Prostate gland (tissue), 2 donors: ENCODE data around the gene KSR2. TPM values are rescaled to one million over a fixed set of nuclear protein-coding genes. Genes with fewer than 3 reads are reported as not detected.

Experiments
- DNase-seq: peaks from one replicate; pipeline ENCODE4 v3.0.0-alpha.2; 2019; ENCODE audit warnings: low spot score
- H3K27ac ChIP-seq, 2 donors: fragments of 200-600 bp; sonication (generic); 2 replicates each; pipeline ENCODE4 v1.5.1; 2017 to 2019
- H3K27me3 ChIP-seq: fragments of 200-600 bp; sonication (generic); replicated peaks from 2 replicates; pipeline ENCODE4 v1.5.1; 2019; ENCODE audit not compliant: insufficient read depth
- H3K36me3 ChIP-seq, 2 donors: fragments of 200-600 bp; sonication (generic); 1 replicate in 1 of 2; 2 replicates in 1 of 2; pipeline versions ENCODE4 v1.5.1 to v1.8.1; 2017 to 2019
- H3K4me1 ChIP-seq: fragments of 200-600 bp; sonication (generic); replicated peaks from 2 replicates; pipeline ENCODE4 v1.5.1; 2019
- H3K4me3 ChIP-seq, 2 donors: fragments of 200-600 bp; sonication (generic); 2 replicates each; pipeline ENCODE4 v1.5.1; 2017 to 2019
- H3K9me3 ChIP-seq: fragments of 200-600 bp; sonication (generic); 2 replicates; pipeline ENCODE4 v1.5.1; 2017
- POLR2A ChIP-seq: fragments of 450-650 bp; IDR thresholded peaks from one replicate; pipeline ENCODE4 v1.6.1; 2016; ENCODE audit warnings: antibody characterized with exemption, mild to moderate bottlenecking
- POLR2AphosphoS5 ChIP-seq: sonication (generic); formaldehyde crosslinking; IDR thresholded peaks from one replicate; pipeline ENCODE4 v1.6.1; 2017; ENCODE audit warnings: antibody characterized with exemption
- WGBS: methylation state at CpG from one replicate; pipeline ENCODE4 v1.1.5; 2018; 5-methylcytosine and 5-hydroxymethylcytosine counted together
- intact Hi-C: fragments of 100-400 bp; cut with DNase I; formaldehyde crosslinking; loops from one replicate; pipeline ENCODE4 v1.14.2; 2022
- total RNA-seq, 2 donors: library from RNA; depleted of rRNA; stranded (reverse); fragments of >200 nt; gene quantifications; one replicate each; pipeline ENCODE4 v1.1.0, GENCODE V29; 2016
- TF ChIP-seq, protein P1 (sequence below), 4 experiments: fragments of 200-600 bp in 2 of 4; fragments of 450-650 bp in 2 of 4; sonication (generic) in 2 of 4; IDR thresholded peaks; 1 replicate in 3 of 4; 2 replicates in 1 of 4; pipeline ENCODE4 v1.5.1; 2016 to 2019; ENCODE audit warnings: antibody characterized with exemption in 4 of 4, mild to moderate bottlenecking in 2 of 4, moderate library complexity in 2 of 4

Gene KSR2
- total RNA-seq, 2 donors from 2014 or later = 1.0 to 1.7 TPM

DNA sequence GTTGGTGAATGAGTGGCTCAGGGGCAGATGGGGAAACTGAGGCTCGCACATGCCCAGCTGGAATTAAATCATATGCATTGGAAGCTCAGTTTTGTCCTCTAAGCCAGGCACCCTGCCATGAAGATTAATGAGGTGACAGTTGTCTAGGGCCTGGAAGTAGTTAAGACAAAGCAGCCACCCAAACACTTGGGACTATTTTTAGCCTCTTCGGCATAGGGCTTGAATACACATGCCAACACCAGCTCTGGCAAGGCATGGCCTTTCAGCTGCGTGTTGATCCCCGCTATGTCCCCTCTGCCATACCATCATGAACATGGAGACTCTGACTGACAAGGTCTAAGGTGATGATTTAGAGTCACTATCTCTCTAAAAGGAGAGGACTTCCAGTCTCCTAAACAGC is 250.2 kb downstream of the KSR2 start:
- no peaks in the 10 kb centered on the region for H3K27me3 ChIP-seq
- intact Hi-C loops = no loop called here
- H3K9me3 ChIP-seq = no peaks in the 10 kb centered on the region
- 69% methylated on average over 4 of the region's 4 CpGs for WGBS
- TF ChIP-seq POLR2A (no peak), POLR2AphosphoS5 (no peak)
- TF ChIP-seq, protein P1, sequence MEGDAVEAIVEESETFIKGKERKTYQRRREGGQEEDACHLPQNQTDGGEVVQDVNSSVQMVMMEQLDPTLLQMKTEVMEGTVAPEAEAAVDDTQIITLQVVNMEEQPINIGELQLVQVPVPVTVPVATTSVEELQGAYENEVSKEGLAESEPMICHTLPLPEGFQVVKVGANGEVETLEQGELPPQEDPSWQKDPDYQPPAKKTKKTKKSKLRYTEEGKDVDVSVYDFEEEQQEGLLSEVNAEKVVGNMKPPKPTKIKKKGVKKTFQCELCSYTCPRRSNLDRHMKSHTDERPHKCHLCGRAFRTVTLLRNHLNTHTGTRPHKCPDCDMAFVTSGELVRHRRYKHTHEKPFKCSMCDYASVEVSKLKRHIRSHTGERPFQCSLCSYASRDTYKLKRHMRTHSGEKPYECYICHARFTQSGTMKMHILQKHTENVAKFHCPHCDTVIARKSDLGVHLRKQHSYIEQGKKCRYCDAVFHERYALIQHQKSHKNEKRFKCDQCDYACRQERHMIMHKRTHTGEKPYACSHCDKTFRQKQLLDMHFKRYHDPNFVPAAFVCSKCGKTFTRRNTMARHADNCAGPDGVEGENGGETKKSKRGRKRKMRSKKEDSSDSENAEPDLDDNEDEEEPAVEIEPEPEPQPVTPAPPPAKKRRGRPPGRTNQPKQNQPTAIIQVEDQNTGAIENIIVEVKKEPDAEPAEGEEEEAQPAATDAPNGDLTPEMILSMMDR (IDR thresholded peaks at IDR 0.05) = no peak
- no peak overlapping the region for H3K4me3 ChIP-seq
- no peaks in the 10 kb centered on the region for H3K36me3 ChIP-seq
- DNase-seq = no peak
- no peaks in the 10 kb centered on the region for H3K4me1 ChIP-seq
- no peak overlapping the region for H3K27ac ChIP-seq

- DNase-seq = no peak
- no peaks in the 10 kb centered on the region for H3K27me3 ChIP-seq
- TF ChIP-seq, protein P1 (IDR thresholded peaks at IDR 0.05) = no peak
- TF ChIP-seq POLR2A (no peak), POLR2AphosphoS5 (no peak)
- no peaks in the 10 kb centered on the region for H3K4me1 ChIP-seq
- no peak overlapping the region for H3K27ac ChIP-seq
- intact Hi-C loops = no loop called here
- no peak overlapping the region for H3K4me3 ChIP-seq
- 68% methylated on average over 1 of the region's 1 CpG for WGBS
- H3K9me3 ChIP-seq = no peaks in the 10 kb centered on the region
- H3K36me3 ChIP-seq = no peaks in the 10 kb centered on the region
Measured at GRCh38 chr12:117718141-117718540, 250.6 kb downstream of the KSR2 start.

GRCh38 chr12:117714203-117714602 is 254.6 kb downstream of the KSR2 start:
- no peaks in the 10 kb centered on the region for H3K4me1 ChIP-seq
- H3K9me3 ChIP-seq = no peaks in the 10 kb centered on the region
- H3K36me3 ChIP-seq = no peaks in the 10 kb centered on the region
- no peak for DNase-seq
- TF ChIP-seq POLR2A (no peak), POLR2AphosphoS5 (no peak)
- TF ChIP-seq, protein P1 (IDR thresholded peaks at IDR 0.05) = no peak
- intact Hi-C loops = no loop called here
- 54% methylated on average over 4 of the region's 4 CpGs for WGBS
- H3K27me3 ChIP-seq = no peaks in the 10 kb centered on the region
- H3K27ac ChIP-seq = no peak overlapping the region
- H3K4me3 ChIP-seq = no peak overlapping the region

GRCh38 chr12:117710121-117710520 is 258.7 kb downstream of the KSR2 start:
- H3K27ac ChIP-seq = no peak overlapping the region
- intact Hi-C loops = no loop called here
- no peaks in the 10 kb centered on the region for H3K9me3 ChIP-seq
- TF ChIP-seq, protein P1 (IDR thresholded peaks at IDR 0.05) = no peak
- TF ChIP-seq POLR2A (no peak), POLR2AphosphoS5 (no peak)
- H3K4me1 ChIP-seq = no peaks in the 10 kb centered on the region
- no peaks in the 10 kb centered on the region for H3K36me3 ChIP-seq
- H3K4me3 ChIP-seq = no peak overlapping the region
- no peak for DNase-seq
- no peaks in the 10 kb centered on the region for H3K27me3 ChIP-seq
- WGBS = 84% methylated on average over 9 of the region's 9 CpGs

GRCh38 chr12:117707861-117708260 is 260.9 kb downstream of the KSR2 start:
- no peak overlapping the region for H3K27ac ChIP-seq
- intact Hi-C loops = no loop called here
- no peaks in the 10 kb centered on the region for H3K36me3 ChIP-seq
- no peaks in the 10 kb centered on the region for H3K9me3 ChIP-seq
- H3K27me3 ChIP-seq = no peaks in the 10 kb centered on the region
- no peak for TF ChIP-seq POLR2AphosphoS5
- TF ChIP-seq POLR2A = no peak
- TF ChIP-seq, protein P1 (IDR thresholded peaks at IDR 0.05) = no peak
- WGBS = 72% methylated on average over 2 of the region's 2 CpGs
- H3K4me1 ChIP-seq = no peaks in the 10 kb centered on the region
- no peak for DNase-seq
- no peak overlapping the region for H3K4me3 ChIP-seq
